GM19468 (cell line): ENCODE data around the gene SGTA.

Experiments
- ATAC-seq: cut with Tn5 transposase; IDR thresholded peaks from one replicate; pipeline ENCODE4 v1.9.1; 2021; ENCODE audit warnings: mild to moderate bottlenecking, moderate library complexity, moderate number of reproducible peaks; ENCODE audit not compliant: unreplicated experiment; ENCODE audit errors: extremely low read depth

SGTA gene

DNA sequence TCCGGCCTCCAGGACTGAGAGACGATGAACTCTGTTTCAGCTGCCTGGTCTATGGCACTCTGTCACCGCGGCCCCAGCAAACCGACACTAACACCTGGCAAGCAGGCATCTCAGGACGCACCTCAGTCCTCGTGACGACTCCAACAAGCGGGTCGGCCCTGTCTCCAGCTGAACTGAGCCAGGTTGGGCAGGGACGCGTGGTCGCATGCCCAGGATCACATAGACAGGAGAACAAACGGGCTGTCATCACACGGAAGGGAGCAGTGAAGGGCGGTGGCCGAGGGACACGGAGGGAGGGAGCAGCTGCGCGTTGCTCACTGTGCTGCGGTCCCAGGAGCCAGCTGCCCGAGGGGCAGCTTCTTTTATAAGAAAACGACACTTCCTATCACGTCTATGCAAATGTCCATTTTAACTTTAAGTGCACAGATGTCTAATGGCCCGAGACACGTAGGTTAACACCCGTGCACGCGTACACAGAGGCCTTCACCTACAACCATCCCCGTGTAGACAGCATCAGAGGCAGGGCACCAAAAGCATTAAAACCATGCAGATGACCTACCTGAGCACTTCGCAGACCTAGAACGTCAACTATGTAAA is 8.9 kb downstream of the SGTA start:
- no peak for ATAC-seq

GRCh38 chr19:2771786-2772674 is 11.0 kb downstream of the SGTA start:
- no peak for ATAC-seq

DNA sequence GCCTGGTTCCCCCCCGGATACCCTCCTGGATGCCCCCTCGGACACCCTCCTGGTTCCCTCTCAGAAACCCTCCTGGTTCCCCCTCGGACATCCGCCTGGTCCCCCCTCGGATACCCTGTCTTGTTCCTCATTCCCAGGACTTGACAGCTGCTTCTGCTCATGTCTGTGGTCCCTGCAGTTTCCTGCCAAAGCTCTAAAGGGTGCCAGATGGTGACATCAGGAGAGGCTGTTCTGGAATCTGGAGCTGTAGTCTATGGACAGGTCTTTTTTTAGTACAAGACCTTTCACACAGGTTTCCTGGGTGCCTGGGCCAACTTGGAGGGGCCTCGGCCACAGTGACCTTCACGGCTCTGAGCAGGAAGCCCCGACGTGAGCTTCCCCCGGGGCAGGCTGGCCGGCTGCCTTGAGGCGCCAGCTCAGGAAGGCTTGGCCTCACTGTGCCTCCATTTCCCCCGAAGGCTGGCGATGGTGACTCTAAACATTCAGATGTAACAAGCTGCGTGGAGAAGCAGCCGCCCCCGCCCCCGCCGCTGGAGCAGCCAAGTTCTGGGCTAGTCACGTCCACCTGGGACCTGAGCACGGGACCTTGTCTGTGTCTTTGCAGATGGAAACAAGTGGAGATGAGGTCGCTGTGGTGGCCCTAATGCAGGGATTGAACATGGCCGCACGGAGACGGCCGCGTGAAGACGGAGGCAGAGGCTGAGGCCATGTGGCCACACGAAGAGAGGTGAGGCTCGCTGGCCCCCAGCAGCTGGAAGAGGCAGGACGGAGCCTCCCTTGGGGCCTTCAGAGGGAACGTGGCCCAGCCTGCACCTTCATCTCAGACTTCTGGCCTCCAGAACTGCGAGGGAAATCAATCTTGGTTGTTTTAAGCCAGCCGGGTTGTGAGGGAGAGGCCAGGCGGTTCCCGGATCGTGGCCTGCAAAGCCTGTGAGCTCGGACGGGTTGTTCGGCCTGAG is 12.7 kb downstream of the SGTA start:
- ATAC-seq, result no peak

DNA sequence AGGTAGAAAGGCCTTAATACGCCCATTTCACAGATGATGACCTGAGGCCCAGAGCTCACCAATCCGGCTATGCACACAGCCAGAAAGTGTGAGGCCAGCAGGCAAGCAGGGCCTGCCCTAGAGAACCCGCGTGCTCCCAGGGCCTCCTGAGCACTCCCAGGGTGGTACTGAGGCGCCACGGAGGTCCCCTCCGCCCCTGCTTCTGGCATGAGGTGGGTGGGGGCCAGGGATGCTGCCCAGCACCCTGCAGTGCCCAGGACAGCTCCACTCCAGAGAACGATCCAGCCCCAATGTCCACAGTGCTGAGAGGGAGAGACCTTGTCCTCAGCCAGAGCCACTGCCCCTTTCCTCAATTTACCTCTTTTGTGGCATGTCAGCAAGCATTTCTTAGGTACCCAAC is 13.9 kb downstream of the SGTA start:
- ATAC-seq, result no peak

GRCh38 chr19:2768365-2769132 is 14.5 kb downstream of the SGTA start:
- ATAC-seq, result no peak

GRCh38 chr19:2767688-2768087 is 15.4 kb downstream of the SGTA start:
- ATAC-seq, result no peak

DNA sequence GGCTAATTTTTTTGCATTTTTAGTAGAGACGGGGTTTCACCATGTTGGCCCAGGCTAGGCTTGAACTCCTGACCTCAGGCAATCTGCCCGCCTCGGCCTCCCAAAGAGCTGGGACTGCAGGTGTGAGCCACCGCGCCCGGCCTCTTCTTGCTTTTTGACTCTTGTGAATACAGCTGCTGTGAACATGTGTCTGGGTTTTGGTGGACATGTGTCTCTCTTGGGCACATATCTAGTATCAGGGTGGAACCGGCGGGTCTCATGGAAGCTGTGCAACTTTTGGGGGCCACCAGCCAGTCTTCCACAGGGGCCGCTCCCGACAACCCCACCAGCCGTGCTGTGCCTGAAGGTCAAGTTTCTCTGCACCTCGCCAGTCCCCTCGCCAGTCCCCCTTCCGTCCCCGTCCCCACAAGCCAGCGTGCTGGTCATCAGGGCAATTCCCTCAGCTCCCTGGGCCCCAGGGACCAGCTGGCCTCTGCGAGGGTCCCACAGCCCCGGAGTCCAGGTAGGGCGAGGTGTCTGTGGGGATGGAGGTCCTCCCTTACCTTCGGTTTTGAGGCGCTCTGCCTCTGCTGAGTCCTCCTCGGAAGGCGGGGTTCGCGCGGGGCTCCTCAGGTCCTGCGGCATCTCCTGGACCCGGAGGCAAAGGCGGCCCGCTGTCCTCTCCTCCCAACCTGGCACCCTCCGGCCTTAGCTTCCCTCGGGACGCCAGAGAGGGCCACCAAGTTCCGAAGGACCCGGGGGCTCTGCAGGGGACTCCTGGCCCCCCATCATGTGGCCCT is 16.3 kb downstream of the SGTA start:
- ATAC-seq, result no peak

GRCh38 chr19:2765376-2765775 is 17.7 kb downstream of the SGTA start:
- no peak for ATAC-seq

GRCh38 chr19:2764945-2765344 is 18.1 kb downstream of the SGTA start:
- ATAC-seq, result no peak

DNA sequence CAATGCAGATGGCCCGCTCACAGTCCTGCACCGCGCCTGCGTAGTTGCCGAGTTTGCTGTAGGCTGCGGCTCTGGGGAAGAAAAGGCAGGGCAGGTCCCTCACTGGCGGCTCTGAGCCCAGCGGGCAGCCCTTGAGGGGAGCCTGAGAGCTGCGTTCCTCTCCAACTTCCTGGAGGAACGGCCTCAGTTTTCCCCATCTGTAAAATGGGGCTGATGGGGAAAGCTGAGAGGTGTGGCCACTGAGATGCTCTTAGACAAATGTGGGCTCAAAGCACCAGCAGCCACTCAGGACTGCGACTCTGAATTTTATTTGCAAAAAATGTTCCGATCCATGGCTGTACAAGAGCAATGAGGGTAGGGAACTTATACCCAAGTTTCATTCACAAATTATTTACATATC is 19.4 kb downstream of the SGTA start:
- no peak for ATAC-seq

DNA sequence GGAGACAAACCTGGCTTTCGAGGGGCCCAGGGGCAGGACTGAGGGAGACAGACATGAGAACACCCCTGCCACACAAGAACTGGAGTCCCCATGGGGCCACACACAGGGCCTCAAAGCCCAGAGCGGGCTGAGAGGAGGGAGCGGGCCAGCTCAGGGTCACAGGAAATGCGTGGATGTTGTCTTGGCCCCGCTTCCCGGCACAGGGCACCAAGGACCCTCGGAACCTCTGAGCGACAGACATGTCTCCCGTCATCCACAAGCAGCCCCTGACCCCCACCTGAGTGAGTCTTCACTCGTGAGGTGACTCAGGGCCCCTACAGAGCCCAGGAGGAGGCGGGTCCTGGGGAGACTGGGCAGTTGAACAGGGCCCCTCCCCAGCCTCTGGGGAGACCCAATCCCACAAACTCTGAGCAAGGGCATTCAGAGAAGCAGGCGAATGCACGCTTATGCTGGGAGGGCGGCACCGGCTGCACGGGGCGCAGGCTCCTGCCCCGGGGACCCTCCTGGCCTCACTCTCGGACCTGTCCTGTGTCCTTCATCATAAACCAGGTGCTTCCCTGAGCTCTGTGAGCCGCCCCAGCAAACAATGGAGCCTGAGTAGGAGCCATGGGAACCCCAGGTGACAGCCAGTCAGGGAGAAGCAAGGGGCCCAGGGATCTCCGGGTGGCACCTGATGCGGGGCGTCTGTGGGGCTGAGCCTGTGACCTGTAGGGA is 20.1 kb downstream of the SGTA start:
- no peak for ATAC-seq

- ATAC-seq, result no peak
Measured at GRCh38 chr19:2761876-2762782, 20.9 kb downstream of the SGTA start.

- ATAC-seq, result no peak
Measured at GRCh38 chr19:2761309-2761677, 21.8 kb downstream of the SGTA start.

DNA sequence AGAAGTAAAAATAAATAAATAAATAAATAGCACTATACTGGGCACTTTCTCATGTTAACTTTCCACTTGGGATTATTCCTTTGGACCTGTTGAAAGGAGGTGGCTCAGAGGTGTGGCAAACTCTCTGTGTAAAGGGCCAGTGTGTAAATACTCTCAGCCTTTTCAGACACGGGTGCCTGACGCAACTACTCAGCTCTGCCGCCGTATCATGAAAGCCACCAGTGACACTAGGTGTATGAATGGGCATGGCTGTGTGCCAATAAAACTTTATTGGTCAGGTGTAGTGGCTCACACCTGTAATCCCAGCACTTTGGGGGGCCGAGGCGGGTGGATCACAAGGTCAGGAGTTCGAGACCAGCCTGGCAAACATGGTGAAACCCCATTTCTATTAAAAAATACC is 23.1 kb downstream of the SGTA start:
- no peak for ATAC-seq

GRCh38 chr19:2759362-2759761 is 23.7 kb downstream of the SGTA start:
- ATAC-seq, result no peak

DNA sequence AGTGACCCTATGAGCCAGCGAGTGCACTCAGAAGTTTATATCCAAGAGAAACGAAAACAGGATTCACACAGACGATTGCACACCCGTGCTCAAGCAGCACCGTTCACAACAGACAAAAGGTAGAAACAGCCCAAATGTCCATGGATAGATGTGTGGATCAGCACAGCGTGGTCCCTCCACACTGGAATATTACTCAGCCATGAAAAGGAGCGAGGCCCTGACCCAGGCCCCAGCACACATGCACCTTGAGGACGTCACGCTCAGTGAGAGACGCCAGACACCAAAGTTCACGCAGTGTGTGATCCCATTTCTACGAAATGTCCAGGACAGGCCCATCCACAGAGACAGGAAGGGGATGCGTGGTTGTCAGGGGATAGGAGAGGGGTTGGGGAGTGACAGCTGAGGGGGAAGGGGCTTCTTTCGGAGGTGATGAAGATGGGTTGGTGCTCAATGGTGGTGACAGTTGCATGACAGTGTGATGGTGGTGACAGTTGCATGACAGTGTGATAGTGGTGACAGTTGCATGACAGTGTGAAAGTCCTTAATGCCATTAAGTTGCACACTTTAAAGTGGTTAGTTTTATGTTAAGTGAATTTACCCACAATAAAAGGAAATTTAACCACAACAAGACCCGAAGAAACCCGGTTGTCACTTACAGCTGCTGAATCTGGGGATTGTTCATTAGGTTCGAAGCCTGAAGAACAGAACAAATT is 24.3 kb downstream of the SGTA start:
- ATAC-seq, result no peak
